Ovary (tissue), 9 donors: ENCODE data around the gene ERLEC1. TPM values are rescaled to one million over a fixed set of nuclear protein-coding genes. Genes with fewer than 3 reads are reported as not detected.

Experiments
- DNase-seq, 5 donors: peaks; one replicate each; pipeline ENCODE4 v3.0.0-alpha.2; 2019 to 2020
- H3K27ac ChIP-seq, 2 donors: fragments of 200-600 bp; one replicate each; pipeline versions ENCODE4 v1.5.1 to v1.8.0; 2019 to 2022
- H3K27me3 ChIP-seq: fragments of 200-600 bp; one replicate; pipeline ENCODE4 v1.8.0; 2022
- H3K36me3 ChIP-seq: fragments of 200-600 bp; sonication (generic); one replicate; pipeline ENCODE4 v1.5.1; 2019
- H3K4me1 ChIP-seq: one replicate; pipeline ENCODE4 v1.8.1; 2013; ENCODE audit warnings: mild to moderate bottlenecking, moderate library complexity; ENCODE audit not compliant: insufficient read depth
- H3K4me3 ChIP-seq: fragments of 200-600 bp; sonication (generic); one replicate; pipeline ENCODE4 v1.5.1; 2017
- H3K9me3 ChIP-seq, 2 donors: fragments of 200-600 bp in 1 of 2; sonication (generic) in 1 of 2; one replicate each; pipeline versions ENCODE4 v1.5.1 to v1.8.1; 2013 to 2019; ENCODE audit warnings: mild to moderate bottlenecking in 1 of 2, moderate library complexity in 1 of 2
- CTCF ChIP-seq, 3 donors: fragments of 450-650 bp in 2 of 3; fragments of 200-600 bp in 1 of 3; IDR thresholded peaks; one replicate each; pipeline versions ENCODE4 v1.5.1 to v1.8.0; 2016 to 2022; ENCODE audit warnings: antibody characterized with exemption in 3 of 3, mild to moderate bottlenecking in 1 of 3
- EP300 ChIP-seq: sonication (generic); formaldehyde crosslinking; IDR thresholded peaks from one replicate; pipeline ENCODE4 v1.6.1; 2017; ENCODE audit warnings: antibody characterized with exemption
- POLR2A ChIP-seq: fragments of 450-650 bp; IDR thresholded peaks from one replicate; pipeline ENCODE4 v1.6.1; 2017; ENCODE audit warnings: antibody characterized with exemption, mild to moderate bottlenecking, moderate library complexity
- WGBS, 3 donors: extraction: QIAGEN DNeasy Blood & Tissue Kit in 1 of 3; methylation state at CpG; one replicate each; pipeline versions ENCODE4 v1.1.5 to v1.1.7; 2013 to 2017; 5-methylcytosine and 5-hydroxymethylcytosine counted together
- intact Hi-C, 4 donors: fragments of 100-400 bp; cut with DNase I; formaldehyde crosslinking; loops; one replicate each; pipeline versions ENCODE4 v1.11.0 to v1.15.1; 2022 to 2023
- microRNA-seq, 3 donors: library from miRNA; unstranded; fragments of <30 nt; microRNA quantifications; one replicate each; pipeline versions ENCODE4 to v1.2.0, GENCODE V29; 2019 to 2020
- polyA plus RNA-seq, 2 donors: library from polyadenylated mRNA; stranded (reverse); fragments of 200-250 nt in 1 of 2; fragments of 350-450 nt in 1 of 2; fragmentation: Illumina TruSeq in 1 of 2; extraction: RNeasy Lipid Tissue Mini Kit (QIAGEN cat#74804) in 1 of 2; gene quantifications; one replicate each; pipeline ENCODE4 v1.2.3, GENCODE V29; 2013 to 2014
- small RNA-seq: library from RNA; depleted of rRNA; stranded (forward); fragments of <200 nt; gene quantifications from one replicate; pipeline ENCODE3, GENCODE V24; 2016
- total RNA-seq, 7 donors: library from RNA; depleted of rRNA in 2 of 7; stranded (reverse); fragments of >200 nt in 2 of 7; fragmentation: NEBNext Ultra II Directional in 3 of 7; extraction: Animal tissue kit (Norgen Biotek cat#: 25700) in 3 of 7; gene quantifications; one replicate each; pipeline versions ENCODE4 v1.1.0 to v1.2.4, GENCODE V29; 2016 to 2023
- donor health status: DM: no; HTN: no; CAD: no; lungs with moderate emphysema.
- donor health status: DM: no; HTN: no; CAD: no.
- donor health status: Bipolar disorder and iron deficiency.
- donor health status: DM: yes; HTN: yes; CAD: no.
- donor health status: DM: no; HTN: no; CAD: no.
- donor health status: DM: yes; HTN: yes; CAD: no.

ERLEC1 gene
- total and polyA plus RNA-seq, 9 donors: 33.0 to 109 (median 45.3) TPM

GRCh38 chr2:53865264-53865663 lies 78.4 kb downstream of the ERLEC1 start:
- no peaks in the 10 kb centered on the region for H3K36me3 ChIP-seq
- DNase-seq: no peak
- no peaks in the 10 kb centered on the region for H3K4me1 ChIP-seq
- no peak for TF ChIP-seq CTCF (IDR thresholded peaks at IDR 0.05)
- 81 to 91% (median 91%) methylated on average over 2 of the region's 2 CpGs for WGBS, 3 donors
- no peak overlapping the region for H3K27ac ChIP-seq
- no peaks in the 10 kb centered on the region for H3K9me3 ChIP-seq
- intact Hi-C loops: no loop called here
- no peak overlapping the region for H3K4me3 ChIP-seq
- H3K27me3 ChIP-seq: no peaks in the 10 kb centered on the region

- intact Hi-C loops: no loop called here
- no peaks in the 10 kb centered on the region for H3K36me3 ChIP-seq
- H3K27me3 ChIP-seq: no peaks in the 10 kb centered on the region
- H3K9me3 ChIP-seq: no peaks in the 10 kb centered on the region
- 85 to 92% (median 86%) methylated on average over 5 of the region's 5 CpGs for WGBS, 3 donors
- TF ChIP-seq POLR2A: no peak
- TF ChIP-seq EP300: no peak
- TF ChIP-seq CTCF (IDR thresholded peaks at IDR 0.05): no peak
- no peak for DNase-seq
- no peak overlapping the region for H3K4me3 ChIP-seq
- H3K27ac ChIP-seq: no peak overlapping the region
- H3K4me1 ChIP-seq: no peaks in the 10 kb centered on the region
These were observed 79.1 kb downstream of the ERLEC1 start for GRCh38 chr2:53865962-53866361.

- no peak for DNase-seq
- intact Hi-C loops: no loop called here
- Histone ChIP-seq H3K4me3 (no peak overlapping the region), H3K9me3 (no peaks in the 10 kb centered on the region), H3K27me3 (no peaks in the 10 kb centered on the region), H3K4me1 (no peaks in the 10 kb centered on the region), H3K36me3 (no peaks in the 10 kb centered on the region), H3K27ac (no peak overlapping the region)
- 86 to 96% (median 90%) methylated on average over 5 of the region's 5 CpGs for WGBS, 3 donors
- no peak for TF ChIP-seq EP300
- no peak for TF ChIP-seq POLR2A
These were observed 80.3 kb downstream of the ERLEC1 start for GRCh38 chr2:53867169-53867568.

- no peaks in the 10 kb centered on the region for H3K36me3 ChIP-seq
- no peaks in the 10 kb centered on the region for H3K4me1 ChIP-seq
- no peak overlapping the region for H3K27ac ChIP-seq
- intact Hi-C loops: no loop called here
- no peak for DNase-seq
- no peak overlapping the region for H3K4me3 ChIP-seq
- 95 to 98% (median 97%) methylated on average over 2 of the region's 2 CpGs for WGBS, 3 donors
- TF ChIP-seq POLR2A (no peak), CTCF (IDR thresholded peaks at IDR 0.05) (no peak), EP300 (no peak)
- H3K9me3 ChIP-seq: no peaks in the 10 kb centered on the region
- no peaks in the 10 kb centered on the region for H3K27me3 ChIP-seq
These were observed 80.9 kb downstream of the ERLEC1 start for GRCh38 chr2:53867773-53868172.

Small RNA genes lying within 50 kb of the gene (microRNA-seq; reads per million reads assigned to microRNA genes)
- 0 reads per million in 3 donors for gene MIR3682

Small RNA genes lying within 50 kb of the gene (small RNA-seq; reads per million reads assigned to genes)
- gene MIR3682: not detected

Other genes starting within 250 kb of the ERLEC1 start
- gene CHAC2, start 19.2 kb upstream of the ERLEC1 start, total RNA-seq: 1 to 10 TPM in 4 of 7 donors, under 1 TPM in 3; 0.48 to 2.0 (median 1.2) TPM
- 1 to 10 TPM in 1 of 2 donors, under 1 TPM in 1; 0.39 to 1.1 TPM for gene CHAC2, start 19.2 kb upstream of the ERLEC1 start, polyA plus RNA-seq
- gene ASB3, start 91 bp upstream of the ERLEC1 start, total RNA-seq: 10 to 100 TPM; 14.6 to 24.8 (median 21.2) TPM
- gene ASB3, start 91 bp upstream of the ERLEC1 start, polyA plus RNA-seq: 10 to 100 TPM in 1 of 2 donors, 1 to 10 TPM in 1; 9.6 to 16.9 TPM
- gene GPR75, start 72.9 kb downstream of the ERLEC1 start, total RNA-seq: 1 to 10 TPM; 2.1 to 4.9 (median 2.8) TPM
- 1 to 10 TPM; 1.1 to 4.1 TPM for gene GPR75, start 72.9 kb downstream of the ERLEC1 start, polyA plus RNA-seq
- 10 to 100 TPM; 26.1 to 52.1 (median 33.3) TPM for gene PSME4, start 183.9 kb downstream of the ERLEC1 start, total RNA-seq
- 10 to 100 TPM; 12.8 to 18.9 TPM for gene PSME4, start 183.9 kb downstream of the ERLEC1 start, polyA plus RNA-seq